Prostate gland (tissue), 2 donors: Measurements from ENCODE around the gene APOA5. TPM values are rescaled to one million over a fixed set of nuclear protein-coding genes. Genes with fewer than 3 reads are reported as not detected.

Experiments
- DNase-seq: peaks from one replicate; pipeline ENCODE4 v3.0.0-alpha.2; 2019; ENCODE audit warnings: low spot score
- H3K27ac ChIP-seq, 2 donors: fragments of 200-600 bp; sonication (generic); 2 replicates each; pipeline ENCODE4 v1.5.1; 2017 to 2019
- H3K27me3 ChIP-seq: fragments of 200-600 bp; sonication (generic); replicated peaks from 2 replicates; pipeline ENCODE4 v1.5.1; 2019; ENCODE audit not compliant: insufficient read depth
- H3K36me3 ChIP-seq, 2 donors: fragments of 200-600 bp; sonication (generic); 1 replicate in 1 of 2; 2 replicates in 1 of 2; pipeline versions ENCODE4 v1.5.1 to v1.8.1; 2017 to 2019
- H3K4me1 ChIP-seq: fragments of 200-600 bp; sonication (generic); replicated peaks from 2 replicates; pipeline ENCODE4 v1.5.1; 2019
- H3K4me3 ChIP-seq, 2 donors: fragments of 200-600 bp; sonication (generic); 2 replicates each; pipeline ENCODE4 v1.5.1; 2017 to 2019
- H3K9me3 ChIP-seq: fragments of 200-600 bp; sonication (generic); 2 replicates; pipeline ENCODE4 v1.5.1; 2017
- POLR2A ChIP-seq: fragments of 450-650 bp; IDR thresholded peaks from one replicate; pipeline ENCODE4 v1.6.1; 2016; ENCODE audit warnings: antibody characterized with exemption, mild to moderate bottlenecking
- POLR2AphosphoS5 ChIP-seq: sonication (generic); formaldehyde crosslinking; IDR thresholded peaks from one replicate; pipeline ENCODE4 v1.6.1; 2017; ENCODE audit warnings: antibody characterized with exemption
- WGBS: methylation state at CpG from one replicate; pipeline ENCODE4 v1.1.5; 2018; 5-methylcytosine and 5-hydroxymethylcytosine counted together
- intact Hi-C: fragments of 100-400 bp; cut with DNase I; formaldehyde crosslinking; loops from one replicate; pipeline ENCODE4 v1.14.2; 2022
- total RNA-seq, 2 donors: library from RNA; depleted of rRNA; stranded (reverse); fragments of >200 nt; gene quantifications; one replicate each; pipeline ENCODE4 v1.1.0, GENCODE V29; 2016
- TF ChIP-seq, protein P1 (sequence below), 4 experiments: fragments of 200-600 bp in 2 of 4; fragments of 450-650 bp in 2 of 4; sonication (generic) in 2 of 4; IDR thresholded peaks; 1 replicate in 3 of 4; 2 replicates in 1 of 4; pipeline ENCODE4 v1.5.1; 2016 to 2019; ENCODE audit warnings: antibody characterized with exemption in 4 of 4, mild to moderate bottlenecking in 2 of 4, moderate library complexity in 2 of 4

The APOA5 gene
- total RNA-seq, 2 donors from 2014 or later = 0.87 TPM; not detected in 1

DNA sequence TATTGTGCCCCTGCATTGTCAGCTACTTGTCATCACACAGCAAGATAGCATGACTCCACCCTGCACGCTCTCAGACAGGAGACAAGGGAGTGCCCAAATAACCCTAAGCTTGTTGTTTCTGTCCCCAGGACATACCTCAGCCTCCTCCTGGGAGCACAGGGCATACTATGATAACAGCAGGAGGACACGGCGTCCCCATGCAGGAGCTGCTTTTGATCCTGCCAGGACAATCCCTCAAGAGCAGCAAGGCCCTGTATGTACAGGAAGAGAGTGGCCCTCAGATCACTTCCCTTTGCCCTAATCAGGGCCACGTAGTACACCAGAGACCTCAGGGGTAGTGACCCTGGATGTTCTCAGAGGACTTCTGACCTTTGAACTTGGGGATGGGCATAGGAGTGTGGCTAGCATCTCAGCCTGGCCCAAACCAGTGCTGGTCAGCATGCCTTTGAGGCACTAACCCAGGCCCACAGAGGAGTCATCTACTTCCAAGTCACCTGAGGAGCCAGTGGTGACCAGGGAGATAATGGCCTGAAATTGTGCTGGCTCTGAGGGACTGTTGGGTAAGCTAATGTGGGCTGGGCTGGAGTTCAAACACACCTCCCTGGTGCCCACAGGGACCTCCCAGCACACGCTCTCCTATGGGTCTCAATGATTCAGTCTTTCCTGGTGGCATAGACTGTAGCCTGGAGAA is 22.2 kb upstream of the APOA5 start:
- Histone ChIP-seq H3K27me3 (no peaks in the 10 kb centered on the region), H3K9me3 (no peaks in the 10 kb centered on the region), H3K4me3 (no peak overlapping the region), H3K4me1 (no peaks in the 10 kb centered on the region), H3K27ac (no peak overlapping the region), H3K36me3 (no peaks in the 10 kb centered on the region)
- TF ChIP-seq POLR2AphosphoS5 (no peak), POLR2A (no peak)
- TF ChIP-seq, protein P1, sequence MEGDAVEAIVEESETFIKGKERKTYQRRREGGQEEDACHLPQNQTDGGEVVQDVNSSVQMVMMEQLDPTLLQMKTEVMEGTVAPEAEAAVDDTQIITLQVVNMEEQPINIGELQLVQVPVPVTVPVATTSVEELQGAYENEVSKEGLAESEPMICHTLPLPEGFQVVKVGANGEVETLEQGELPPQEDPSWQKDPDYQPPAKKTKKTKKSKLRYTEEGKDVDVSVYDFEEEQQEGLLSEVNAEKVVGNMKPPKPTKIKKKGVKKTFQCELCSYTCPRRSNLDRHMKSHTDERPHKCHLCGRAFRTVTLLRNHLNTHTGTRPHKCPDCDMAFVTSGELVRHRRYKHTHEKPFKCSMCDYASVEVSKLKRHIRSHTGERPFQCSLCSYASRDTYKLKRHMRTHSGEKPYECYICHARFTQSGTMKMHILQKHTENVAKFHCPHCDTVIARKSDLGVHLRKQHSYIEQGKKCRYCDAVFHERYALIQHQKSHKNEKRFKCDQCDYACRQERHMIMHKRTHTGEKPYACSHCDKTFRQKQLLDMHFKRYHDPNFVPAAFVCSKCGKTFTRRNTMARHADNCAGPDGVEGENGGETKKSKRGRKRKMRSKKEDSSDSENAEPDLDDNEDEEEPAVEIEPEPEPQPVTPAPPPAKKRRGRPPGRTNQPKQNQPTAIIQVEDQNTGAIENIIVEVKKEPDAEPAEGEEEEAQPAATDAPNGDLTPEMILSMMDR (IDR thresholded peaks at IDR 0.05) = no peak
- 59% methylated on average over 5 of the region's 5 CpGs for WGBS
- DNase-seq = no peak
- intact Hi-C loops = no loop called here

DNA sequence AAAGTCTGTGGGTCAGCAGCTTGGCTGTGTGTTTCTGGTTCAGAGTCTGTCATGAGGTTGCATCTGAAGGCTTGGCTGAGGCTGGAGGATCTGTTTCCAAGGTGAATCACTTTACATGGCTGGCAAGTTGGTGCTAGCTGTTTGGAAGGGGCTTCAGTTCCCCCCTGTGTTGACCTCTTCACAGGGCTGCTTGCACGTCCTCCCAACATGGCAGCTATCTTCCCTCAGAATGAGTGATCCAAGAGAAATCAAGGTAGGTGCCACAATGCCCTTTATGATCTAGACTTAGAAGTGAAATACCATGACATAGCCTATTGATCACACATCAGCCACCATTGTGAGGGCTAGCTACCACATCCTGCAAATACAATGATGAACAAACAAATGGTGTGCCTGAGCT is 21.5 kb upstream of the APOA5 start:
- 89% methylated on average over 1 of the region's 1 CpG for WGBS
- H3K27me3 ChIP-seq = no peaks in the 10 kb centered on the region
- no peak overlapping the region for H3K27ac ChIP-seq
- no peaks in the 10 kb centered on the region for H3K4me1 ChIP-seq
- no peaks in the 10 kb centered on the region for H3K36me3 ChIP-seq
- H3K9me3 ChIP-seq = no peaks in the 10 kb centered on the region
- intact Hi-C loops = no loop called here
- TF ChIP-seq, protein P1 (IDR thresholded peaks at IDR 0.05) = no peak
- no peak for TF ChIP-seq POLR2AphosphoS5
- no peak for TF ChIP-seq POLR2A
- H3K4me3 ChIP-seq = no peak overlapping the region
- DNase-seq = no peak

DNA sequence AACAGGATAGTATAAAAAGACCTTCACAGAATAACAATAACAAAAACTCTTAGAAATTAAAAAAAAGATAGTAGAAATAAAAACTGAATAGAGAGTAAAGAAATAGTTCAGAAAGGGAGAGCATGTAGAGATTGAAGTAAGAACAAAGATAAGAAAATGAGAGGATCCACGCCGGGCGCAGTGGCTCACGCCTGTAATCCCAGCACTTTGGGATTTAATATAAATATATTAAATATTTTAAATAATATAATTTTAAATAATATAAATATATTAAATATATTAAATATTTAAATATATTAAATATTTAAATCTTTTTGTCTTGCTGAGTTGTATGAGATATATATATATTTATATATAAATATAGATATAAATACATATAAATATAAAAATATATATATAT is 20.4 kb upstream of the APOA5 start:
- no peak for TF ChIP-seq POLR2AphosphoS5
- no peak for TF ChIP-seq POLR2A
- TF ChIP-seq, protein P1 (IDR thresholded peaks at IDR 0.05) = no peak
- 95% methylated on average over 4 of the region's 4 CpGs for WGBS
- no peaks in the 10 kb centered on the region for H3K27me3 ChIP-seq
- H3K9me3 ChIP-seq = no peaks in the 10 kb centered on the region
- no peaks in the 10 kb centered on the region for H3K4me1 ChIP-seq
- intact Hi-C loops = no loop called here
- DNase-seq = no peak
- H3K4me3 ChIP-seq = no peak overlapping the region
- H3K36me3 ChIP-seq = no peaks in the 10 kb centered on the region
- H3K27ac ChIP-seq = no peak overlapping the region

DNA sequence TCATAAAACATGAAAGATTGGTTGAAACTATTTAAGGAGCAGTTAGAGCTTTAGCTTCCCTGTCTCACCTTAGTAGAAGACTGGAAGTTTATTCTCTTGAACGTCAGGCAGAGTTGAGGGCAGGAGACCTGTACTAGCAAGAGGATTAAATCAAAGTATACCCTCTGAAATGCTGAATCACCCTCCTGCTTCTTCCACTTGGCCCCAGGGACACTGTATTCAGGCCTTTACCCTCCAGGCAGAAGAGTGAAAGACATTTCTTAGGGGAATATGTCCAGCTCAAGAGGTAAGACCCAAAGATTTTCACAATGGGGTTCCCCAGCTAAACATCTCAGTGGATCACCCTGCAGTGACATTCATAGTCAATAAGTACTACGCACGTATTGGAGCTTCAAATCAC is 19.5 kb upstream of the APOA5 start:
- H3K4me1 ChIP-seq = no peaks in the 10 kb centered on the region
- H3K9me3 ChIP-seq = no peaks in the 10 kb centered on the region
- intact Hi-C loops = no loop called here
- 67% methylated on average over 3 of the region's 3 CpGs for WGBS
- H3K27ac ChIP-seq = no peak overlapping the region
- H3K4me3 ChIP-seq = no peak overlapping the region
- no peak for DNase-seq
- TF ChIP-seq POLR2AphosphoS5 (no peak), POLR2A (no peak)
- TF ChIP-seq, protein P1 (IDR thresholded peaks at IDR 0.05) = no peak
- H3K36me3 ChIP-seq = no peaks in the 10 kb centered on the region
- H3K27me3 ChIP-seq = no peaks in the 10 kb centered on the region
